DMS153 (cell line): ENCODE measurements around the gene CCT5.
"Not testable (repeated sequence)": the region's sequence is repeated elsewhere in the genome, so short reads cannot be mapped to it uniquely, and the experiment has no call there.

Experiments
- DNase-seq: peaks from one replicate; lab custom pipeline; 2025; lab: John Stamatoyannopoulos, UW

Gene CCT5

DNA sequence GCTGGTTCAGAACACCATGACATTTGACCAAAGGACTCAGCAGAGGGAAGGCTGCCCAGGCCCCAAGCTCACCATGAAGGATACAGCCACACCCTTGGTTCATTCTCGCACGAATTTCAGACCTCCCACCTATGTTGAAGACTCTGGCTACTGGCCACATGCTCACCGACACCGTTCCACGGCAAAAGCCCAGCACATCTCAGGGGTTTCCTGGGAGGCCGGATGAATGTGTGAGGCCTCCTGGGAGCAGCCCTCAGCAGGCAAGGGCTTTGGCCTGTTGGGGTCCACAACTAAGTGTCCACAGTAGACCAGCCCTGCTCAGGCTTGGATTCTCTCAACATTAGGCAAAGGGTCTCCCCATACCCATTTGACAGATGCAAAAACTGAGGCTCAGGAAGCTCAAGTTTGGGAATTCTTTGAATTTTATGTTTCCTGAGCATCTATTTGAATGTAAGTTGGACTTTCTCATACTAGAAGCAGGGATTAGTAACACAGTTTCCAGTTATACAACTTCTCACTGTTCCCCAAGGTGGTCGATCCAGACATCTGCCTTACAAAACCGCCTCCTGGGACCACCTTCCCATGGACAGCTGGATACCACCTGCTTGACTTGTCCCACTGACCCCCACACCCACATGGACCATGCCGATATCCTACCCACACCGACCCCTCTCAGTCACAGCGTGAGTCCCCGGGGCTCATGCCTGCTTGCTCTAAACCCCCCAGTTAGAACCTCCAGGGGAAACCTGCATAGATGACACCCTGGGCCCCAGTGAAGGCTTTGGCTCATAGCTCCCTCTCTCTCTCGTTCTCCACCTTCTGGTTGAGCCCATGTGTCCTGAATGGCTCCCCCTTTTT is 27.9 kb downstream of the CCT5 start:
- no peak for DNase-seq

GRCh38 chr5:10278658-10279279 is 28.7 kb downstream of the CCT5 start:
- DNase-seq: no peak

GRCh38 chr5:10279328-10279727 is 29.2 kb downstream of the CCT5 start:
- DNase-seq: no peak

- DNase-seq: no peak
Measured at GRCh38 chr5:10279925-10280720, 30.0 kb downstream of the CCT5 start.

- DNase-seq: peak; percentile 94
Measured at GRCh38 chr5:10283927-10284635, 34.0 kb downstream of the CCT5 start.

- not testable (repeated sequence) for DNase-seq
Measured at GRCh38 chr5:10285362-10285761, 35.3 kb downstream of the CCT5 start.

GRCh38 chr5:10286162-10286861 is 36.2 kb downstream of the CCT5 start:
- no peak for DNase-seq

- DNase-seq: no peak
Measured at GRCh38 chr5:10286862-10287227, 36.8 kb downstream of the CCT5 start.

GRCh38 chr5:10288592-10289219 is 38.6 kb downstream of the CCT5 start:
- peak; percentile 98 for DNase-seq

GRCh38 chr5:10289353-10289752 is 39.3 kb downstream of the CCT5 start:
- peak; percentile 69 for DNase-seq

GRCh38 chr5:10289991-10290390 is 39.9 kb downstream of the CCT5 start:
- no peak for DNase-seq

DNA sequence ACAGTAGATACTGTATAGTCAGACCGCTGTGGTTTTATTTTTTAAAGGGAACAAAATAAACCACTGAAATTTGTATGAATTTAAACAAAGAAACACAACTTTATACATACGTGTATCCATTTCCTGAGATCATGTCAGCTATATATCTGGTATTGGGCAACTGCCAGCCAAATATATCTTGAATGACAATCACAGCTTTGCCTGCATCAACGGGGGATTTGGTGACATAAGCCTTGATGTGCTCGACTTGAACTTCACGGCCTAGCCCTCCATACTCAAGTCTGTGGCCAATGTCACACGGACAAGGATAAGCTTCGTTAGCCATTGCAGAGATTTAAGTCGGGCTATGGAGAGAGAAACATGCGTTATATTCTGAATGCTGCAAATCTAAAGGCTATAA is 40.4 kb downstream of the CCT5 start:
- no peak for DNase-seq

DNA sequence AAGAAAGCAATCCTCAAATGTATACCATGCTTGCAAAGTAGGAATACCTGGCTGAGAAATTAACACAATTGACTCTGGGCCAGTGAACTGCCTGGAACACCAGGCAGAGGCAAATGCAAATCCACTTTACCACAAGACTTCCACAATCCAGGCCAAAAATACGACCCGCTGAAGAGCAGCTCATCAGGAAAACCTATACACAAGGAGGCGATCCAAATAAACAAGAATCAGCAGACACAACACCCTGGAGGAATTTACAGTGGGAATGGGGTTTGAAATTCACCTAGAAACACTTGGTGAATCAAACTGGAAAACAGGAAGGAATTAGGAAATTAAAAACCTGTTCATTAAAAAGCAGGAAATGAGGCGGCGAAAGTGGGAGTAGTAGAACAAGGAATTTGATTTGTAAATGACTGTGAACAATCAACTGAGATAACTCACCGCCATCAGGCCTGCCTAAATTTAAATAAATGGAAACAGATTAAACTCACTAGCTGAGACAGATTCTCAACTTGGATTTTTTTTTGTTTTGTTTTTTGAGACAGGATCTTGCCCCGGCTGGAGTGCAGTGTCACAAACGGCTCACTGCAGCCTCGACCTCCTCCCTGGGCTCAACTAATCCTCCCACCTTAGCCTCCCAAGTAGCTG is 41.7 kb downstream of the CCT5 start:
- DNase-seq: no peak

- no peak for DNase-seq
Measured at GRCh38 chr5:10293907-10294662, 44.0 kb downstream of the CCT5 start.

DNA sequence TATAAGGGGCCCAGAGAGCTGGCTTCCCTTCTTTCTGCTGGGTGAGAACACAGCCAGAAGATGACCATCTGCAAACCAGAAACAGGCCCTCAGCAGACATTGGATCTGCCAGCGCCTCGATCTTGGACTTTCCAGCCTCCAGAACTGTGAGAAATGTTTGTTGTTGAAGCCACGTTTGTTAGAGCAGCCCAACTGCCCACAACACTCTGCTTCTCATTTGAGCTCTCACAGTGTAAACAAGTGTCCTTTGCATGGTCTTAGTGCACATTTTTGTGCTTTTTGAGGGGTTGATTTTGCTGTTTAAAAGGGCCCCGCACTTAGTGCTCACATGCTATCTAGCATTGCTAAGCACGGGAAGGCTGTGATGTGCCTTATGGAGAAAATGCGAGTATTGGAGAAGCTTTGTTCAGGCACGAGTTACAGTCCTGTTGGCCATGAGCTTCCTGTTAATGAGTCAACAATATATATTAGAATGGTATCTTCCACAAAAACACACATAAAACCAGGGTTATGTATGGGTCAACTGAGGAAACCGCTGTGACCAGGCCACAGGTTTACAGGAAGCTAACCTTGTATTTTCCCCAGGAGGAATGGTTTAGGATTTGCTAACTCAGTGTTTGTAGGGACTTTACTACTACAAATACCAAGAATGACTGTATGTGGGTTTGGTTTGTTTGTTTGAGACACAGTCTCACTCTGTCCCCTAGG is 45.7 kb downstream of the CCT5 start:
- DNase-seq: no peak

DNA sequence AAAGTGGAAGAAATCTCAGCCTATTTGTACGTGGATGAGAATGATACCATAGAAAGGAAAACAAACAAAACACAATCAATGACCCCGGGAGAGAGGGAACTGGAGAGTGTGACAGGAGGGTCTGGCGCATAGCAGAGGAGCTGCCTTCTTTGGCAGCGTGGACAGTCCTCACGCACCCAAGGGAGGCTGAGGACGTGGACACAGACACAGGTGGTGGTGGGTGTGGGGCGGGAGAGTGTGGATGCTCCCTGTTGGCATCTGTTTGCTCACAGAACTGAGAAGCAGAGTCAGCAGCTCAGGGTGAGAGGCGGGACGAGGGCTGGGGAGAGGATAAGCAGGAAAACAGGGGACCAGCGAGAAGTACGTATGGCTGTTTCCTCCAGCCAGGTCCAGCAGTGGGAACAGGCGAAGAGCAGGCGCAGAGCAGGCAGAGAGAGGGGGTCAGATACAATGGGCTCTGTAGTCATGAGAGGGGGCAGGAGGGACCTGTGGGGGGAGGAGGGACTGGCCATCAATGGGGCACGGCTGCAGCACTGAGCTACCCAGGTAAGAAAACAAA is 47.6 kb downstream of the CCT5 start:
- DNase-seq: no peak

GRCh38 chr5:10300246-10300645 is 50.2 kb downstream of the CCT5 start:
- DNase-seq: no peak

DNA sequence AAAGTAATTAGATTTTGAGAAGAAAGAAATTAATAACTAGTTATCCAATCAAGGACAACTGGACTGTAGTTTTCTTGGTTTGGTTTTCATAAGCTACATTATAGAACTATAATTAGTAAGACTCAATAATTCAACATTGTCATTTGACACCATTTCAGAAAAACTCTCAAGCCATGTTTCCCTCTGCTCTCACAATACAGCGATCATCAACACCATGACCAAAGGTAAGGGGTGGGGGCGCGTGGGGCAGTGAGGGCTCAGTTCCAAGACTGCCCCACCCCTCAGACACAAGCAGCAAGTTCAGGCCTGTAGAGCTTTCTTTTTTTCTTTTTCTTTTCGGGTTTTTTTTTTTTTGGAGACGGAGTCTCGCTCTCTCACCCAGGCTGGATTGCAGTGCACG is 51.2 kb downstream of the CCT5 start:
- peak; percentile 25 for DNase-seq
